Fibroblast of mammary gland (primary cell): ENCODE results near the gene BST2.

ENCODE experiments used
- DNase-seq: peaks from one replicate; pipeline ENCODE4 v3.0.0-alpha.2; 2010; ENCODE audit warnings: low read depth
- H3K4me3 ChIP-seq: 2 replicates; pipeline ENCODE4 v1.5.1; 2011; ENCODE audit warnings: low read depth, mild to moderate bottlenecking, low read length, moderate library complexity; ENCODE audit not compliant: control insufficient read depth
- TF ChIP-seq, protein P1 (sequence below): conservative IDR thresholded peaks from 2 replicates; pipeline ENCODE4 v1.5.1; 2011; ENCODE audit warnings: low read depth, low read length, inconsistent platforms; ENCODE audit not compliant: control insufficient read depth, insufficient read depth

BST2 gene

DNA sequence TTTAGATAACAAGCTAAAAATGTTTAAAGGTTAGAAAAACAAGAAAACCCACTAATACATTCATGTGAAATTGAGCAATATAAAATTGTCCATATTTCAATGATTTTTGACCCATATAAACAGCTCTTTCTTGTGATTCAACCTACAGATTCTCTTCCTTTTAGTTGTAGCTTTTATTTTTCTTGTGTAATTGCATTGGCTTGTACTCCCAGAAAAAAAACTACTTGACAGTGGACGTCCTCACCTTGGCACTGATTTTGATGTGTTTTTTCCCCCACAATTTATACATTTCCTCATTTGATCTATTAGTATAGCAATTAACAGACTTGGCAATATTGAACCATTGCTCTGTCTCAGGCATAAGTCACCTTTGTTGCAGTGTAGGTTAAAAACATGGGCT is 16.1 kb downstream of the BST2 start:
- TF ChIP-seq, protein P1, sequence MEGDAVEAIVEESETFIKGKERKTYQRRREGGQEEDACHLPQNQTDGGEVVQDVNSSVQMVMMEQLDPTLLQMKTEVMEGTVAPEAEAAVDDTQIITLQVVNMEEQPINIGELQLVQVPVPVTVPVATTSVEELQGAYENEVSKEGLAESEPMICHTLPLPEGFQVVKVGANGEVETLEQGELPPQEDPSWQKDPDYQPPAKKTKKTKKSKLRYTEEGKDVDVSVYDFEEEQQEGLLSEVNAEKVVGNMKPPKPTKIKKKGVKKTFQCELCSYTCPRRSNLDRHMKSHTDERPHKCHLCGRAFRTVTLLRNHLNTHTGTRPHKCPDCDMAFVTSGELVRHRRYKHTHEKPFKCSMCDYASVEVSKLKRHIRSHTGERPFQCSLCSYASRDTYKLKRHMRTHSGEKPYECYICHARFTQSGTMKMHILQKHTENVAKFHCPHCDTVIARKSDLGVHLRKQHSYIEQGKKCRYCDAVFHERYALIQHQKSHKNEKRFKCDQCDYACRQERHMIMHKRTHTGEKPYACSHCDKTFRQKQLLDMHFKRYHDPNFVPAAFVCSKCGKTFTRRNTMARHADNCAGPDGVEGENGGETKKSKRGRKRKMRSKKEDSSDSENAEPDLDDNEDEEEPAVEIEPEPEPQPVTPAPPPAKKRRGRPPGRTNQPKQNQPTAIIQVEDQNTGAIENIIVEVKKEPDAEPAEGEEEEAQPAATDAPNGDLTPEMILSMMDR = no peak
- no peak for DNase-seq
- H3K4me3 ChIP-seq = no peak overlapping the region

DNA sequence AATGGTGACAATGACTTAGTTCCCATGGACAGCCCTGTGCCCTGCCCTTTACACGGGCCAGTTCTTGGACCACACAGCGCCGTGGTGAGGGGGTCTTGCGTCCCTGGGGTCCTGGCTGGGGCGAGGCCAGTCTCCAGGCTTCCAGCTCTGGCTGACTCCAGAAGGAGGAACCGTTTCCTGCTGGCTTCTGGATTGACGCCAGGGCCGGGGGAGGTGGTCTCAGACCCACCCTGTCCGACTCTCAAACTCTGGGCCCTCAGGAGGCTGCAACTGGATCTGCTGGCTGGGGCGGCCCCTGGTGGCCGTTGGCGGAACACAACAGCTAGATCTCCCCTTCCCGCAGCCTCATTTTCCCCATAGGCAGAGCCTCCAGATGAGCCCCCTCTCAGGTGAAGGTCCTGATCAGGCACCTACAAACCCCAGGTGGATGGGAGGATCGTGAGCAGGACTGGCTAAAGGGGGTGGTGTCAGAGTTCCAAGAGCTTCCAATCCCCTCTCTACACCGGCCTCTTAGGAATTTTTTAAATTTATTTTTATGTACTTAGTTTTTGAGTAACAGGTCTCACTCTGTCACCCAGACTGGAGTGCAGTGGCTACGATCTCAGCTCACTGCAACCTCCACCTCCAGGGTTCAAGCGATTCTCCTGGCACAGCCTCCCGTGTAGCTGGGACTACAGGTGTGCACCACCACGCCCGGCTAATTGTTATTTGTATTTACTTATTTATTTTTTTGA is 19.4 kb downstream of the BST2 start:
- H3K4me3 ChIP-seq = no peak overlapping the region

DNA sequence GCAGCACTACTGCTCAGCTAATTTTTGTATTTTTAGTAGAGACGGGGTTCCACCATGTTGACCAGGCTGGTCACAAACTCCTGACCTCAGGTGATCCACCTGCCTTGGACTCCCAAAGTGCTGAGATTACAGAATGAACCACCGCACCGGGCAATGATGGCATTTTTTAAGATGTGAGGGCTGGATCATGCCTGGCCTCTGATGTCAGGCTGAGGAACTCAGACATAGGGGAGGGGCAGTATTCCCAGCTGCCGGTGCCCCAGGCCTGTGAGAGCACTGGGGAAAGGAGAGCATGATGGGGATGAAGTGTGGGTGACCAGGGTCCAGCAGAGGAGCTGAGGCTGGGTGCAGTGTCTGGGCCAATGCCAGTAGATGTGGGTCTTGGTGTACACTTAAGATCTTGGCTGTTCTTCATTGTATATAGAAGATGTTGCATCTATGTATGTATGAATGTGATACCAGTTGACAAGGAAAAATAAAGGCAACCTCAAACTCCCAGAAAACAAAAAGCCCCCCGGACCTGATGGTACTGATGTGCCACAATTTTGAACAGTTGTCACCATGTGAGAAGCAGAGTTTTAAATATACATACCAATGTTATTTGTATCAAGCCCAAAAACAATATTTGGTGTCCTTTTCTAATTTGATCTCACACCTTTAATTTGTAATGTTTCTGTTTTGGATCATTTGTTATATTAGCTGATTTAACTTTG is 24.8 kb downstream of the BST2 start:
- DNase-seq = no peak
- no peak overlapping the region for H3K4me3 ChIP-seq
- TF ChIP-seq, protein P1 = no peak

More for the DNA sequence above, 19.4 kb downstream of the BST2 start:
- TF ChIP-seq, protein P1 = peak; percentile 89
- peak; percentile 39 for DNase-seq

DNA sequence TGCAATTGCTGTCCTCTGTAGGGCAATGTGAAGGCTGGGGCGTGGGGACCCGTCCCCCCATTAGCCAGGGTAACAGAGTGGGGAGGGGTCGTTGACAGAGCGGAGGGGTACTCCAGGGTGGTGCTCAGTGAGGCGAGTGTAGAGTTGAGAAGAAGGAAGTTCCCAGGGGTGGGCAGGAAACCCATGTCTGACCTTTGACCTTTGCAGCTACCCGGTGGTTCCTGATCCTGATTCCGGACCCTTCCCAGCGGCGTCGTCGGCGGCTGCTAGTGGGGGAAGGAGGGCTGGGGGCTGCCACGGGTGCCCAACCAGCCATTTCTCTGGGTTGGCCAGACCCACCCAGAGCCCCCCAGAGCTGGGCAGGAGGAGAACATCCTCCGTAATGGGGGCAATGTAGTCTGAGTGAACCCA is 26.2 kb downstream of the BST2 start:
- DNase-seq = no peak
- TF ChIP-seq, protein P1 = no peak

DNA sequence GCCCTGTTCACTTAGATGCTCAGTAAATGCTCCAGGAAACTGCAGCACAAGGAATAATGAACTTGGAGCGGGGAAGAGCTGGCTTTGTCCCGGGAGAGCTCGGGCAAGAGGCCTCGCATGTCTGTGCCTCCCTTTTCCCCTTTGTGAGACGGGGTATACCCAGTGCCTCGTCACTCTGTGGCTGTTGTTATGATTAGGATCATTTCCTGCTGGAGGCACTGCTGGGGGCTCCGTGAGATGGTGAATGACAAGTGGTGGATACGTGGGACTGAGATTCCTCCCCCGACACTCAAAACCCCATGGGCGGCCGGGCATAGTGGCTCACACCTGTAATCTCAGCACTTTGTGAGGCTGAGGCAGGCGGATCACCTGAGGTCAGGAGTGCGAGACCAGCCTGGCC is 27.2 kb downstream of the BST2 start:
- no peak for DNase-seq
- TF ChIP-seq, protein P1 = no peak
- no peak overlapping the region for H3K4me3 ChIP-seq

More for the DNA sequence above, 26.2 kb downstream of the BST2 start:
- no peak overlapping the region for H3K4me3 ChIP-seq

DNA sequence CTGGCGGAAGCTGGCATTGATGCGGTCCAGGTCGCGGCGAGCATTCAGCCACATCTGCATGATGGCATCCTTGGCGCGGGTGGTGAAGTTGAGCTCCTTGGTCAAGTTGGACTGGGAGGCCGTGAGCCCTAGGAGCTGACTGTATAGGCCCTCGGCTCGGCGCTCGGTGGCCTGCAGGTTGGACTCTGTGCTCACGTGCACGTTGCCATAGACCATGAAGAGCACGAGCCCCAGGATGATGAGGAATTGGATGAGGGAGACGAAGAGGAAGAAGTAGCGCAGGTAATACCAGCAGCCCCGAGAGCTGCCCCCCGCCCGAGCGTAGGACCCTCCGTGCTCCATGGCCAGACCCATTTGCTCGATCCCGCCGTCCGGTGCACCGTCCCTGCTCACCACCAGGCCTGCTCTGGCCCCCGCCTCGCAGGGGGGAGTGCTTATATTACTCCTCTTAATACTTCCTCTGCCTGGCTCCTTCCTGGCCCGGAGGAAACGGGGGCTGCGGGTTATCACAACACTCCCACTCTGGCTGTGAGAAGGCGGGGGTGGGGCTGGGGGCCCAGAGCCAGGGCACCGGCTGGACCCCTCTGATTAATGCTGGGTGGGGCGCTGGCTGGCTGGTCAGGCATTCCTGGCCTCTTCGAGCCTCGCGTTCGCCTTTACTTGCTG is 28.4 kb downstream of the BST2 start, which contains the start of gene PLVAP:
Gene PLVAP, minus strand, starts transcription at position 408 of the 666 bp plus-strand sequence. Its CDS starts 54 bp downstream, at position 354.
- H3K4me3 ChIP-seq = no peak within 1 kb of the TSS
- TF ChIP-seq, protein P1 = no peak
- no peak for DNase-seq
